GM23338 (cell line): ENCODE results near the gene SCN1B. TPM values are rescaled to one million over a fixed set of nuclear protein-coding genes. Genes with fewer than 3 reads are reported as not detected.

ENCODE experiments used
- ATAC-seq: fragments of 200-7000 bp; cut with Tn5 transposase; 3 replicates; pipeline ENCODE4 v1.9.1; 2020
- DNase-seq: peaks from one replicate; pipeline ENCODE4 v3.0.0-alpha.2; 2015; ENCODE audit warnings: low spot score
- H2AFZ ChIP-seq: fragments of 200-600 bp; sonication (generic); 2 replicates; pipeline ENCODE4 v1.8.0; 2016; ENCODE audit warnings: antibody characterized with exemption, mild to moderate bottlenecking, moderate library complexity
- H3F3A ChIP-seq: fragments of 200-600 bp; sonication (generic); replicated peaks from 2 replicates; pipeline ENCODE4 v1.8.0; 2017; ENCODE audit warnings: antibody characterized with exemption, mixed run types, low read depth
- H3K27ac ChIP-seq: fragments of 200-600 bp; sonication (generic); 2 replicates; pipeline ENCODE4 v1.6.1; 2016; ENCODE audit warnings: low read depth
- H3K27me3 ChIP-seq: fragments of 200-600 bp; sonication (generic); 2 replicates; pipeline ENCODE4 v1.8.0; 2016; ENCODE audit warnings: mild to moderate bottlenecking, mixed run types, moderate library complexity; ENCODE audit not compliant: insufficient read depth
- H3K36me3 ChIP-seq: fragments of 200-600 bp; sonication (generic); 2 replicates; pipeline ENCODE4 v1.8.0; 2016; ENCODE audit warnings: mild to moderate bottlenecking; ENCODE audit not compliant: insufficient read depth
- H3K4me1 ChIP-seq: fragments of 200-600 bp; sonication (generic); 2 replicates; pipeline ENCODE4 v1.8.0; 2016; ENCODE audit warnings: mild to moderate bottlenecking, moderate library complexity; ENCODE audit not compliant: insufficient read depth
- H3K4me2 ChIP-seq: fragments of 200-600 bp; sonication (generic); 2 replicates; pipeline ENCODE4 v1.7.1; 2017; ENCODE audit warnings: mixed run types
- H3K4me3 ChIP-seq: fragments of 200-600 bp; sonication (generic); 2 replicates; pipeline ENCODE4 v1.6.1; 2016; ENCODE audit warnings: mixed run types
- H3K79me2 ChIP-seq: fragments of 200-600 bp; sonication (generic); replicated peaks from 2 replicates; pipeline ENCODE4 v1.8.0; 2017; ENCODE audit warnings: mild to moderate bottlenecking; ENCODE audit not compliant: insufficient read depth
- H3K9me2 ChIP-seq: fragments of 200-600 bp; sonication (generic); 2 replicates; pipeline ENCODE4 v1.8.0; 2017; ENCODE audit not compliant: insufficient read depth
- H4K20me1 ChIP-seq: fragments of 200-600 bp; sonication (generic); replicated peaks from 2 replicates; pipeline ENCODE4 v1.8.0; 2017; ENCODE audit warnings: mild to moderate bottlenecking; ENCODE audit not compliant: insufficient read depth
- H3K27ac Mint-ChIP-seq: 2 replicates; pipeline ENCODE4 v1.8.0; 2020; ENCODE audit warnings: inconsistent platforms, mild to moderate bottlenecking, moderate library complexity, mixed read lengths
- H3K27me3 Mint-ChIP-seq: 3 replicates; pipeline ENCODE4 v1.8.0; 2022; ENCODE audit warnings: low read depth, mild to moderate bottlenecking, moderate library complexity, mixed read lengths, inconsistent platforms; ENCODE audit not compliant: insufficient read depth, poor library complexity
- H3K36me3 Mint-ChIP-seq: 3 replicates; pipeline ENCODE4 v1.8.0; 2021; ENCODE audit warnings: low read depth, mild to moderate bottlenecking, inconsistent platforms, moderate library complexity, mixed read lengths
- H3K4me1 Mint-ChIP-seq: 3 replicates; pipeline ENCODE4 v1.8.0; 2020; ENCODE audit warnings: mild to moderate bottlenecking, inconsistent platforms, mixed read lengths
- H3K4me3 Mint-ChIP-seq: 3 replicates; pipeline ENCODE4 v1.8.0; 2021; ENCODE audit warnings: moderate library complexity, mild to moderate bottlenecking, inconsistent platforms, mixed read lengths
- H3K9me3 Mint-ChIP-seq: 3 replicates; pipeline ENCODE4 v1.8.0; 2020; ENCODE audit warnings: moderate library complexity, mild to moderate bottlenecking, inconsistent platforms, mixed read lengths
- CREB1 ChIP-seq: fragments of 250-450 bp; sonication (Bioruptor Pico); IDR thresholded peaks from 2 replicates; pipeline ENCODE4 v1.5.0; 2020; ENCODE audit warnings: low read depth, mild to moderate bottlenecking, moderate library complexity
- EZH2phosphoT487 ChIP-seq: fragments of 200-600 bp; sonication (generic); IDR thresholded peaks from one replicate; pipeline ENCODE4 v1.8.1; 2018; ENCODE audit warnings: antibody characterized with exemption; ENCODE audit not compliant: unreplicated experiment
- JUNB ChIP-seq: IDR thresholded peaks from one replicate; pipeline ENCODE4 v1.6.1; 2016; ENCODE audit warnings: antibody characterized with exemption; ENCODE audit not compliant: unreplicated experiment
- NANOG ChIP-seq: IDR thresholded peaks from 2 replicates; pipeline ENCODE4 v1.6.1; 2016; ENCODE audit warnings: antibody characterized with exemption, borderline replicate concordance
- POLR2AphosphoS5 ChIP-seq: IDR thresholded peaks from 2 replicates; pipeline ENCODE4 v1.6.1; 2016; ENCODE audit warnings: antibody characterized with exemption, low read depth
- REST ChIP-seq: IDR thresholded peaks from one replicate; pipeline ENCODE4 v1.6.1; 2018; ENCODE audit warnings: antibody characterized with exemption; ENCODE audit not compliant: unreplicated experiment
- ZNF114 ChIP-seq: fragments of 250-450 bp; sonication (Bioruptor Pico); IDR thresholded peaks from 2 replicates; pipeline ENCODE4 v1.5.0; 2020; ENCODE audit warnings: mild to moderate bottlenecking, moderate library complexity
- polyA plus RNA-seq: library from polyadenylated mRNA; unstranded; fragments of >200 nt; fragmentation: Nextera tagmentation; extraction: Ambion mirVana; gene quantifications from 2 replicates; pipeline ENCODE4 v1.2.1, GENCODE V29; 2016
- total RNA-seq: library from RNA; depleted of rRNA; stranded (reverse); fragments of >200 nt; shearing (Covaris generic); gene quantifications from 2 replicates; pipeline ENCODE4 v1.2.3, GENCODE V29; 2014
- TF ChIP-seq, protein P1 (sequence below): IDR thresholded peaks from 2 replicates; pipeline ENCODE4 v1.6.1; 2016; ENCODE audit warnings: antibody characterized with exemption

Gene SCN1B
- total and polyA plus RNA-seq, 2 experiments from 2014 or later, result 1.7 to 4.8 TPM

DNA sequence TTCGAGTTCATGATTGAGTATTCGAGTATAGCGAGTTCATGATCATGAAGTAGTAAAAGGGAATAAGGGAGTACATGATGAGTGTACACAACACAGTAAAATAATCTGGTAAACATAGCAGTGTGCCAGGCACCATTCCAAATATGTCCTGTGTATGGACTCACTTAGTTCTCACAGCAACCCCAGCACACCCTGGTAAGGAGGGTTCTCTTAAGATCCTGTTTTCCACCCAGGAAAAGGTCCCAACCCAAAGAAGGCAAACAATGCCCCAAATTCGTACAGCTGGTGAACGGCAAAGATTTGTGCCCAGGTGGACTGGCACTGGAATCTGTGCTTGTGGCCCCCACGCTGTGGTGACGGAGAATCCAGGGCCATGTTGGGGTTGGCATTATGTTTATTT is 32.7 kb downstream of the SCN1B start (continued):
- TF ChIP-seq REST, result no peak
- no peak for TF ChIP-seq JUNB
- TF ChIP-seq NANOG, result no peak
- TF ChIP-seq POLR2AphosphoS5, result no peak
- TF ChIP-seq CREB1 (CRISPR knock-in tag), result no peak
- TF ChIP-seq ZNF114, result no peak

- Histone ChIP-seq H3K4me3 (no peak overlapping the region), H3K27me3 (peaks cover 6% of the 10 kb centered on the region; the same call in 1 of the 2 replicates), H4K20me1 (no peaks in the 10 kb centered on the region), H3K9me2 (no peaks in the 10 kb centered on the region), H3F3A (peaks cover 8% of the 10 kb centered on the region; the same call in 1 of the 2 replicates), H2AFZ (no peak overlapping the region), H3K36me3 (no peaks in the 10 kb centered on the region), H3K4me1 (0 out of 2 replicates have a peak, but pooled peaks cover 11% of the 10 kb centered on the region), H3K79me2 (no peaks in the 10 kb centered on the region), H3K4me2 (no peak overlapping the region), H3K27ac (no peak overlapping the region)
- Mint-ChIP-seq H3K4me1 (peaks cover 23% of the 10 kb centered on the region), H3K9me3 (peaks cover 2% of the 10 kb centered on the region; the same call in 1 of the 3 replicates), H3K4me3 (no peak overlapping the region), H3K27ac (no peak overlapping the region), H3K27me3 (peaks cover 32% of the 10 kb centered on the region), H3K36me3 (no peaks in the 10 kb centered on the region; the same call in 1 of the 3 replicates)
- ATAC-seq (no peak), DNase-seq (no peak)
- TF ChIP-seq ZNF114 (no peak), JUNB (no peak), EZH2phosphoT487 (no peak), POLR2AphosphoS5 (no peak)
- TF ChIP-seq, protein P1, sequence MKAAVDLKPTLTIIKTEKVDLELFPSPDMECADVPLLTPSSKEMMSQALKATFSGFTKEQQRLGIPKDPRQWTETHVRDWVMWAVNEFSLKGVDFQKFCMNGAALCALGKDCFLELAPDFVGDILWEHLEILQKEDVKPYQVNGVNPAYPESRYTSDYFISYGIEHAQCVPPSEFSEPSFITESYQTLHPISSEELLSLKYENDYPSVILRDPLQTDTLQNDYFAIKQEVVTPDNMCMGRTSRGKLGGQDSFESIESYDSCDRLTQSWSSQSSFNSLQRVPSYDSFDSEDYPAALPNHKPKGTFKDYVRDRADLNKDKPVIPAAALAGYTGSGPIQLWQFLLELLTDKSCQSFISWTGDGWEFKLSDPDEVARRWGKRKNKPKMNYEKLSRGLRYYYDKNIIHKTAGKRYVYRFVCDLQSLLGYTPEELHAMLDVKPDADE, result no peak
These were observed 33.9 kb downstream of the SCN1B start for GRCh38 chr19:35063940-35064818.
